ENCODE measurements around the gene NACC2.

Gene NACC2

DNA sequence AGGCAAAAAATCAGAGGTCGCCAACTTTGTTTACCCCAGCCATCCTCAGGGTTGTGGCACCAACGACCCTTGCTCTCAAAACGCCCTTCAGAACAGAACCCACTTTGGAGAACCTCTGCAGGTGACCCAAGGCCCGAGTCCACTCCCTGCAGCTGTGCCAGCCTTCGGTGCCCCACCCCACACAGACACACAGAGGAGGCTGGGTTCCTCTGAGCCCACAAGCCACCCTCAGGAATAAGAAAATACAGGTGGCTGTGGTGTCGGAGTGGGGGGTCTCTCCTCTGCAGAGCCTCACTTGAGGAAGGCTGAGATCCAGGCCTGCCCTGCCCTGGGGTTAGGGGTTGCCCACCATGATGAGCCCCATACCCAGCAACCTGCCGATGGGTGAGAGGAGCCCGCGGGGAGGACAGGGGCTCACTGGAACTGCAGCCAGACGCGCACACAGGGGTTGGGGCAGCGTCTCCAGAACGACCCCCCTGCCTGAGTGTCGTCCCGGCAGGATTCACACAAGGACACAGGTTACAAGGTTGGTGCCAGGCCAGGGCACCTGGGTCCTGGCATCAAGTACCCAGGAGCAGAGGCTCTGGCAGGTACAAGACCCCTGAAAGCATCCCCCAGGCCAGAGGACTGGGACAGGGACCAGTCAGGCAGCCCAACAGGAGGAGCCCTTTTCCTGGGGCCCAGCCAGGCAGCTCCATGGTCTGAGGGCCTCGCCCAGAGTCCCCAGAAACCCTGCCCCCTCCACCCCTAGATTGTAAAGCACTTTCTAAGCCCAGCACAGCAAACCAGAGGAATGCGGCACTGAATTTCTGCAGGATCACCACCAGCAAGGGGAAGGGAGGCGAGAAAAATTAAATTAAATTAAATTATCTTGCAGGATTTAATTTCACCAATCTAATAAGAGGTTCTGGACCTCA lies 40.0 kb downstream of the NACC2 start:
- DNase-seq = no peak

- no peak for DNase-seq
Measured at GRCh38 chr9:136054146-136054545, 40.9 kb downstream of the NACC2 start.

DNA sequence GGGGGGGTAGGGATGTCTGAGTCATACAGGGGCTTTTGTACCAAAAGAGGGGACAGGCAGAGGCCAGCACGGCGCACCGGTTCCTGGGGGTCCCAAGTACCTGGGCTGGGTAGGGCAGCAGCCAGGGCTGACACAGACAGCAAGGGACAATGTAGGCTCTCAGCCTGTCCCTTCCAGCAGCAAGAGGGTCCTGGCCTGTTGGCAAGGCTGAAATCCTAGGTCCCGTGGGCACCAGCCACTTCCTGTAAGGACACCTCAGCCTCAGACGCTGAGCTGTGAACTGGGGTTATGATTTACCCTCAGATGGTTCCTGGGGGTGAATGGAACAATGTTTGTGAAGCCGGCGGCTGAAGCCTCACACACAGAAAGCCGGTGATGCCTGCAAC lies 41.3 kb downstream of the NACC2 start:
- no peak for DNase-seq

DNA sequence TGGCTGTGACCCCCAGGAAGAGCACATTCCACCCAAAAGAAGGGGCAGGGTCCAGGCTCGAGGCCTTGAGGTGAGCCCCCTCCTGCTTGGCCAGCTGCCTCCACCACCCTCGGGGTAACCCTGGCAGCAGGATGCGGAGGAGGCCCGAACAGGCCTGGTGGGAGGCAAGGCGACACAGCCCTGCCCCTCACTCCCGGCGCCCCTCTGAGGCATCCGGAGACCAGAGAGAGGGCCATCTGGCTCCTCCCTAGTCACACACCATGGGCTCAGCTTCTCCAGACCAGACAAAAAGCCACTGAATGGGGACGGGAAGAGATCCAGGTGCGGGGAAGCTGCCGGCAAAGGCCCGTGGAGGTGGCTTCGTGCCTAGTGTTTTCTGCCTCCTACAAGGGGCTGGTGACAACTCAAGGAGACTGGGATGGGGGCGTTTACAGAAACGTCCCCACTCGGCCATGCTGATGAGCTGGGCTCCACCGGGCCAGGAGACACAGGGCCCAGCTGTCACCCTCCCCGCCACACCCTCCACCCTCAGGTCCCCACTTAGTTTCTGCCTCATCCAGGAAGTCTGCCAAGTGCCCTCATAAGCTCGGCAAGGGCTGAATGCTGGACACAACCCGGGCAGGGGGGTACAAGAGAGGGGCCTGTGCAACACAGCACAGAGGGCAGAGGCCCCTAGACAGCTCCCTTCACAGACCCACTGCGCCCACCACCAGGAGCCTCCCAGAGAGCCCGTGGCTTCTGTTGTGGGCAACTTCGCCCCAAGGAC lies 41.9 kb downstream of the NACC2 start:
- no peak for DNase-seq

DNA sequence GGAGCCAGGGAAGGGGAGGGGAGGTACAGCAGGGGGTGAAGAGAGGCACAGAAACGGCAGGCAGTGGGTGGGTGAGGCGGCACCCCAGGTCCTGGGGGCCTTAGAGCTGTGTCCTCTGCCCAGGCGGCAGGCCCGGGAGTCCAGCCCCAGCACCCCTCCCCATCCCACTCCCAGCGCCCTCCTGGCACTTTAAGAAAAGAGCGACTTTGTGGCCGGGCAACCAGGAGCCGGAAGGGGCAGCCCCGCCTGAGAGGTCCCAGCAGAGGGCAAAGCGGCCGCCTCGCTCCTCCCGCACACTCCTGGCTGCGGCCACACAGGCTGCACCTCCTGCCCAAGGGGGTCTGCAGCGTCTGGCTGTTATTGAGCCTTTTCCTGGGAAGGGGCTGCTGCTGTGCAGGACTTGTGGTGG lies 42.6 kb downstream of the NACC2 start:
- no peak for DNase-seq

- DNase-seq = peak; percentile 84
Measured at GRCh38 chr9:136051837-136052471, 43.1 kb downstream of the NACC2 start.

GRCh38 chr9:136051453-136051836 lies 43.6 kb downstream of the NACC2 start:
- no peak for DNase-seq

DNA sequence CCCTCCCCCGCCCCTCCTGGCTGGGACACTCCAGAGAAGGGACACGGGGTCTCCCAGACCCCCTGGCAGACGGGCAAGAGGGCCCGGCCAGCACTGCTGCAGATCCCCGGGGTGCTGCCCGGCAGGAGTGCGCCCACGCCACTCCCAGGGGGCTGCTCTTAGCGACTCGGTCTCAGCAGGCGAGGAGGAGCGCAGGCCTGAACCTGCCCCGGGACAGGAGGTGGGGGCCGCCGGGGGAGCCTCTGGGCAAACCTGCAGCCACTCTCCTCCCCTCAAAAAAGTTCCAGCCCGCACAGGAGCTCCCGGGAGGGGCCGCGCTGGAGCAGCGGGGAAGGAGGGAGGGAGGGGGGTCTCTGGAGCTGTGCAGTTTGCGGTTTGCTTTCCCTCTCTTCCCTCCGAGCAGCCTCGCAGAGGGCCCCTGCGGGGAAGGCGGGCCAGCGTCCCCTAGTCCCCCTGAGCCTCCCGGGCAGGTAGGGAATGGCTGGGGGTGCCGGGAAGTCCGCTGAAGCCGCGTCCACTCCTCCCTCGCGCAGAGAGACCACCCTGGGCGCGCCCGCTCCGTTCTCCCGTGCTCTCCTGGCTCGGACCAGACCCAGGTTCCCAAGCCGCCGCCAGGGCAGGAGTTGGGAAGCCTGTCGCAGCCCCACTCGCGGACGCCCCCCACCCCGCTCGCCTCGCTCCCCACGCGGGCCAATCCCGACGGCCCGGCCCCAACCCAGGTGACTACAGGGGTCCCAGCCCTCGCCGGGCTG lies 44.2 kb downstream of the NACC2 start:
- DNase-seq = peak; percentile 57

DNA sequence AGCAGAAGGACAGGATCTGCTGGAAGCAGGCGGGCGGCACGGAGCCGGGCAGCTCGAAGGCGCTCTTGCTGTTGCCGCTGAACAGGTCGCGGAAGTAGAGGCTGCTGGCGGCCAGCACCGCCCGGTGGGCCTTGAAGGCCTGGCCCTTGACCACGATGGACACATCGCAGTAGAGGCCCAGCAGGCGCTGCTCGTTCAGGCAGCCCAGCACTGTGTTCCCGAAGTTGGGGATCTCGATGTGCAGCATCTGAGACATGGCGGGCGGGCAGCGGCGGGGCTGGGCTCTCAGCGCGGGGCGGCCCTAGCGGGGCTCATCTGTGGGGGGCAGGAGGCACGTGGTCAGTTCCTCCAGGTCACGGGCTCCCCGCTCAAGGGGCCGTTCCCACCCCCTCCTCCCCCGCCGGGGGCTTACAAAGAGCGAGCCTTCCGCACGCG lies 44.8 kb downstream of the NACC2 start:
- DNase-seq = peak; percentile 47

DNA sequence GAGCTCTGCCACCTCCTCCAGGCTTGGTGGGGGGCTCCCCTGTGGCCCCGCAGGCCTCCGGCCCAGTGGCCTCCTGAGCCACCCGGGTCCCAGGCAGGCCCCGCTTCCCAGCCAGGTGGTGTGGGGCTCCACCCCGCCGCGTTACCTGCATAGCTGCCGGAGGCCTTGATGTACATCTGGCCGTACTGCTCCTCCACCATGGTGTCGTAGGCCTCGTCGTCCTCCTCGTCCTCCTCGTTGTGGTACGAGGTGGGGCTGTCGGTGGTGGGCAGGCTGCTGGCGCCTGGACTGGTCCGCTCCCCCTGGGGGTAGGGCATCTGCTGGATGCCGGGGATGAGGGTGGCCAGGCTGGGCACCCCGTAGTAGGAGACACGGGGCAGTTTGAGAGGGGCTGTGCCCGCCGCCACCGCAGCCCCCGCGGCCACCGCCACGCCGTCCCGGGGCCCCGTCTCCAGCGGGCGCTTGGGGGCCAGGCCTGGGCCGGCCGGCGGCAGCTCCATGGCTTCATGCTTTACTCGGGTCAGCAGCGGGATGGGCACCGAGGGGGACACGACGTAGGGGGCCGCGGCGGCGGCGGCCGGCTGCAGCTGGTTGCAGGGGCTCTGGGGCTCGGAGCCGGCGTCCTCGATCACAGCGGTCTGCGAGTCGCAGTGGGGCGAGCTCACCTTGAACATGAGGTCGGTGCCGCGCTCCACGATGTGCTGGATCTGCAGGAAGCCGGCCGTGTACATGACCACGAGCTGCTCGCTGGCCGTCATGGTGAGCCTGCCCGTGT lies 45.4 kb downstream of the NACC2 start:
- DNase-seq = no peak

DNA sequence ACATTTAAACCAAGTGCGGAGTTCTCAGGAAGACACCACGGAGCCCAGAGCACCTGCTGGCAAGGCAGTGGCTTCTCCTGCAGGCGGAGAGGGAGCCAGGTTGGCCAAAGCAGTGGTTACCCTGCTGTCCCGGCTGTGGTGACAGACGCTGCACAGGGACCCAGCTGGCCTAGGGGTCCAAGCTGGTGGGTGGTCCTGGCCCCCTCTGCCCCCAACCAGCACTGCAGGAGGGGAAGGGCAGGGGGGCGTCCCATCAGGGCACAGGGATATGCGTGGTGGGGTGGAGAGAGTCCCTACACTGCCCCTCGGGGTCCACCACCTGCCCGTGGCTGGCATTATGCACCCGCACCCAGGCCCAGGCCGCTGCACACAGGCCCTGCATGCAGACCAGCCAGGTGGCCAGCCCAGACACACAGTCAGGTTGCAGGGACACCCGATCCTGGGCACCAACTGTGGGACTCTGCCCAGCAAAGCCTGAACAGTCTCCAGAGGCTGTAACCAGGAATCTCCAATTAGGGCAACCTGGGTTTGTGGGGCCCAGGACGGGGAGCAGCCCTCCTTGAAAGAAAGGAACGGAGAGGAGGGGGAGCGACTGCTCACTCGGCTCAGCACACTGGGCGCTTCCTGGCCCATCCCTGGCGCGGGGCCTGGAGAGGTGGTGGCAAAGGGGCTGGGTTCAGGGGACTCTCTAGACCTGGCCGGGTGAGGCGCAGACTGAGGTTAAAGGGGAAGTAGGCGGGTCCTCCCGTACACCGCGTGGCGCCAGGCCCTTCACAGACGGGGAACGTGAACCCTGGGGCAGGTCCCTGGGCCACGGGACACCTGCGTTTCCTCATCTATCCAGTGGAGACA lies 46.3 kb downstream of the NACC2 start:
- no peak for DNase-seq

DNA sequence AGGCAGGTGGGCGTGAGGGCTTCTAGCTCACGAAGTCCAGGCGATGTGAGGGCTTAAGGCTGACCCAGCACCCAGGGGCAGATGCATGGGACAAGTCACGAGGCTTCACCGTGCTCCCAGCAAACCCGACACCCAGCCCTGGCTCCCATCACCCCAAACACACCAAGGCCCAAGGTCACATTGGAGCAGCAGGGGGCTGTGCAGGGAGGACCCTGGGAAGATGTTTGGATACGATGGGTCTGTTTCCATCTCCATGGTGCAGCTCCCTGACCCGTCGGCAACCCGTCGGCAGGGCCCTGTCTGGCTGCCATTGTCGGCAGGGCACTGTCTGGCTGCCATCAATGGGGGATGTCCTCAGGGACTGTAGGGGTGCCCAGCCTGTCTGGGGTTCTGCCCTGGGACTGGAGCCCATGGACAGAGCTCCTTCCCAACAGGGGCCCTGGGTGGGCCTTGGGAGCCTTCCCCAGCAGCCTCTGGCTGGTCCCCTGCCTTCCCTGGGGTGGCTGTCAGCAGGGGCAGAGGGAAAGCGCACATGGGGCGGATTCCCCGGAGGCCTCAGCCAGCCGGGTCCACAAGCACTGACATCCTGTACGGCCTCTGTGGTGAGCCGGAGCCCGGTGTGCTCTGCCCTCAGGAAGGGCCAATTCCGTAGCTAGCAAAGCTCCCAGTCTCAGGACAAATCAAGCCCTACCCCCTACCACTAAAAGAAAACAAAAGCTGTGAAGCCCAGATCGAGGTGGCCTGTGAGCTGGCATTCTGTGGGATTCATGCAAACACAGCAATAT lies 47.1 kb downstream of the NACC2 start:
- no peak for DNase-seq

DNA sequence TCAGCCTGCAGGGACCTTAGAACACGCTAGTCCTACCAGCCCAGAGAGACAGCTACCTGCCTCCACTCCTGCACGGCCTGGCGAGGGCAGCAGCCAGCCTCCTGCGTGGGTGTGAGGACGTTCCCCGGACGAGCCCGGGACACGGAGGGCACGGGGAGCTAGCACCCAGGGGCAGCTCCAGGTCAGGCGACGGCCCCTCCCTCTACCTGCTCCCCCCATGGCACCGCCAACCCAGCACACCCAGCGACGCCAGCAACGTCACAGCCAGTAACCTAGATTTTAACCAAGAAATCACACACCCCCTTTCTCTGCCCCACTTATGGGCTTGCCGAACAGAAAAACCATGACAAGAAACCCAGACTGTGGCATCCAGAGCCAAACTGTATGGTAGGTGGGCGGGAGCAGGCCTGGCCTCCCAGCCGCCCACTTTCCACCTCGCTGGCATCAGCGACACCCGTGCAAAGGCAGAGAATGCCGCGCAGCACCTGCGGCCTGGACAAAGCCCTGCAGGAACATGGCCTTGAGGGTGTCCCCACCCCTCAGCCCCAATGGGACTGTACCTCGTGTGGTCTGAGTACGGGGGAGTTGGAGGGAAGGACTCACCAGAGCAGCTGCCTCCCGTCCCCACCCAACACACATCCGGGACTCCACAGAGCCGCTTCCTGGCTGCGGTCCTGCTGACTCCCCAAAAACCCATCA lies 47.9 kb downstream of the NACC2 start:
- DNase-seq = no peak

DNA sequence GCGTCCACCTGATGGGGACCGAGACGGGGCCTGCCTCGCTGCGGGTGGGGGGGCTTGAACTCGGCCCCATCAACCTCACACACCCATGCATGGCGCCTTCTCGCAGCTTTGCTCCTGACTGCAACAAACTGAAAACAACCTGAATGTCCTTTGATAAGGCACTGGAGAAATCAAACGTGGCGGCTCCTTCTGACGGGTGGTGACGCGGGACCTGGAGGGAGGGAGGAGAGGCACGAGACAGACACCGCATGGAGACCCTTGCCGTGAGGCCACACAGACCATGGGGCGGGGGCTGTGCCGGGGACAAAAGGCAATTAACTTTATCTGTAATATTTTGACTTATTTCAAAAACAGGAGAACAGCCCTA lies 48.6 kb downstream of the NACC2 start:
- DNase-seq = no peak

DNA sequence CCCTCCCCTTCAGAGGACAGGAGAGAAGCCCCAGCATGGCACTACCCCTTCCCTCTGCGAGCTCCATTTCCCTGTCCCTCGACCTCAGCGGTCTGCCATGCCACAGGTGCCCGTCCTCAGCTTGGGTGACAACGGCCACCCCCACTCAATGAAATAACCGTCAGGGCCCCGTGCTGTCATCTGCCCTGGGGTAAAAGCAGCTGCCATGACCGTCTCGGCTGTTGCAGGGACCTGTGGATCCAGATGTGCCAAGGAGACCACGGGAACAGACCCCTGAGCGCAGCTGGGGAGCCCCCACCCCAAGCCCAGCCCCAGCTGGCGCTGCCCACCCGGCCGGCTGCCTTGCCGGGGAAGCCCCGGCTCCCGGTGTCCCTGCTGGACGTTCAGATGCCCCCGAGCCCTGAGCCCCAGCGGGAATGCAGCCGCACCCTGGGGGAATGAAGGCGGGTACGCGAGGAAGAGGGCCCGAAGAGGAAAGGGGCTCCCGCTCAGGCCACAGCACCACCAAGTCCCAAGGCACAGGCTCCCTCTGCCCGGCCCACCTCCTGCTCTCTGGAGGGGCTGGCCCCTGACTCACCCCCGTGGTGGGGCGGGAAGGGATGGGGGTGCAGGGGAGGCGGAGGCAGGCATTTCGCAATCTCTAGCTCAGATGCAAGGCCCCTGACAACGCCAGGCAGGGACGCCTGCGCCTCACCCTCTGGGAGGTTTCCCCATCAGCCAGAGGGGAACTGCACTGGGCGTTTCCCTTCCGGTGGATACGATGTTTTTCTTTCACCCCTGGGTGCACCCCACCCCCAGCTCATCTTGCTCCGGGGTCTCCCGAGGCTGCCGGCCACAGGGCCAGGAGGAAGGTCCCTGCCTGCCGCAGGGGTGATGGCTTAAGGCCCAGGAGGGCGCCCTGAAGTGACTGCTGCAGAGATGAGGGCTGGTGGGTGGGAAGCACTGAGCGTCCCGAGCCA lies 49.2 kb downstream of the NACC2 start:
- no peak for DNase-seq

GRCh38 chr9:136044971-136045594 lies 50.0 kb downstream of the NACC2 start:
- no peak for DNase-seq

GRCh38 chr9:136044207-136044970 lies 50.7 kb downstream of the NACC2 start:
- DNase-seq = no peak
